ENCODE results near the gene APIP.

The APIP gene

GRCh38 chr11:34916015-34916842 lies at the start of gene APIP, which contains the start of gene PDHX:
Gene APIP, minus strand, starts transcription at chr11:34916379. Its CDS starts 95 bp downstream, at chr11:34916284.
Gene PDHX, plus strand, starts transcription at chr11:34916618. Its CDS starts 38 bp downstream, at chr11:34916656.
- no peak for TF ChIP-seq CTCF (IDR thresholded peaks at IDR 0.05; ENCODE audit: extremely low read depth, insufficient read depth, missing control alignments)
- in situ Hi-C loops (cut with MboI; ENCODE audit: low pct_unique_long_range_greater_than_20kb, low sequenced_read_pairs, unreplicated experiment): no loop called here
- peak; percentile 98 for DNase-seq (ENCODE audit: low spot score)

GRCh38 chr11:34964610-34965331 lies 48.6 kb upstream of the APIP start:
- no peak for TF ChIP-seq CTCF (IDR thresholded peaks at IDR 0.05; ENCODE audit: extremely low read depth, insufficient read depth, missing control alignments)
- DNase-seq (ENCODE audit: low spot score): no peak
- in situ Hi-C loops (cut with MboI; ENCODE audit: low pct_unique_long_range_greater_than_20kb, low sequenced_read_pairs, unreplicated experiment): no loop called here

GRCh38 chr11:34963351-34963750 lies 47.2 kb upstream of the APIP start:
- DNase-seq (ENCODE audit: low spot score): no peak
- in situ Hi-C loops (cut with MboI; ENCODE audit: low pct_unique_long_range_greater_than_20kb, low sequenced_read_pairs, unreplicated experiment): no loop called here
- no peak for TF ChIP-seq CTCF (IDR thresholded peaks at IDR 0.05; ENCODE audit: extremely low read depth, insufficient read depth, missing control alignments)

GRCh38 chr11:34962034-34962433 lies 45.9 kb upstream of the APIP start:
- no peak for TF ChIP-seq CTCF (IDR thresholded peaks at IDR 0.05; ENCODE audit: extremely low read depth, insufficient read depth, missing control alignments)

GRCh38 chr11:34960277-34960676 lies 44.1 kb upstream of the APIP start:
- in situ Hi-C loops (cut with MboI; ENCODE audit: low pct_unique_long_range_greater_than_20kb, low sequenced_read_pairs, unreplicated experiment): no loop called here
- no peak for TF ChIP-seq CTCF (IDR thresholded peaks at IDR 0.05; ENCODE audit: extremely low read depth, insufficient read depth, missing control alignments)
- no peak for DNase-seq (ENCODE audit: low spot score)

More at GRCh38 chr11:34962034-34962433, 45.9 kb upstream of the APIP start:
- in situ Hi-C loops (cut with MboI; ENCODE audit: low pct_unique_long_range_greater_than_20kb, low sequenced_read_pairs, unreplicated experiment): no loop called here
- no peak for DNase-seq (ENCODE audit: low spot score)

GRCh38 chr11:34959770-34960169 lies 43.6 kb upstream of the APIP start:
- in situ Hi-C loops (cut with MboI; ENCODE audit: low pct_unique_long_range_greater_than_20kb, low sequenced_read_pairs, unreplicated experiment): no loop called here
- no peak for TF ChIP-seq CTCF (IDR thresholded peaks at IDR 0.05; ENCODE audit: extremely low read depth, insufficient read depth, missing control alignments)
- DNase-seq (ENCODE audit: low spot score): no peak

All from GM13977 (cell line).